Measurements from ENCODE around the gene DCAF15.

GRCh38 chr19:13986348-13986904 lies 34.1 kb downstream of the DCAF15 start:
- TF ChIP-seq POLR2A (IDR thresholded peaks at IDR 0.05) (no peak), CTCF (IDR thresholded peaks at IDR 0.05) (no peak)

All from uterus (tissue), 2 donors.